Endodermal cell (in vitro differentiated cells): Measurements from ENCODE around the gene CYP46A1. TPM values are rescaled to one million over a fixed set of nuclear protein-coding genes. Genes with fewer than 3 reads are reported as not detected.

Experiments used
- DNase-seq: peaks from one replicate; pipeline ENCODE4 v3.0.0-alpha.2; 2017
- H3K27ac ChIP-seq: 2 replicates; pipeline ENCODE4 v1.5.1; 2013; ENCODE audit warnings: mild to moderate bottlenecking, low read depth, low read length, moderate library complexity
- H3K27me3 ChIP-seq: 2 replicates; pipeline ENCODE4 v1.6.1; 2013; ENCODE audit warnings: mild to moderate bottlenecking, low read length, moderate library complexity; ENCODE audit not compliant: insufficient read depth, control insufficient read depth, poor library complexity, severe bottlenecking
- H3K36me3 ChIP-seq: 2 replicates; pipeline ENCODE4 v1.7.0; 2013; ENCODE audit warnings: mild to moderate bottlenecking, low read length, moderate library complexity; ENCODE audit not compliant: control insufficient read depth, insufficient read depth
- H3K4me1 ChIP-seq: one replicate; pipeline ENCODE4 v1.7.0; 2013; ENCODE audit warnings: low read length; ENCODE audit not compliant: control insufficient read depth, insufficient read depth
- H3K4me3 ChIP-seq: 2 replicates; pipeline ENCODE4 v1.5.1; 2013; ENCODE audit warnings: mild to moderate bottlenecking, low read length, moderate library complexity
- H3K9ac ChIP-seq: 2 replicates; pipeline ENCODE4 v1.6.1; 2013; ENCODE audit warnings: mild to moderate bottlenecking, low read length, moderate library complexity; ENCODE audit not compliant: poor library complexity, severe bottlenecking; ENCODE audit errors: extremely low read depth
- H3K9me3 ChIP-seq: 2 replicates; pipeline ENCODE4 v1.6.1; 2013; ENCODE audit warnings: mild to moderate bottlenecking, low read length, moderate library complexity; ENCODE audit not compliant: control insufficient read depth
- H3K27ac Mint-ChIP-seq: 2 replicates; pipeline ENCODE4 v1.8.0; 2020; ENCODE audit warnings: mixed read lengths
- H3K27me3 Mint-ChIP-seq: 2 replicates; pipeline ENCODE4 v1.8.0; 2021; ENCODE audit warnings: mild to moderate bottlenecking, mixed read lengths; ENCODE audit not compliant: insufficient read depth
- H3K36me3 Mint-ChIP-seq: 2 replicates; pipeline ENCODE4 v1.8.0; 2020; ENCODE audit warnings: low read depth, mixed read lengths
- H3K4me1 Mint-ChIP-seq: 2 replicates; pipeline ENCODE4 v1.8.0; 2020; ENCODE audit warnings: mixed read lengths
- H3K4me3 Mint-ChIP-seq: 2 replicates; pipeline ENCODE4 v1.8.0; 2020; ENCODE audit warnings: mild to moderate bottlenecking, moderate library complexity, mixed read lengths
- H3K9me3 Mint-ChIP-seq: 2 replicates; pipeline ENCODE4 v1.8.0; 2020; ENCODE audit warnings: mild to moderate bottlenecking, mixed read lengths
- WGBS, 2 experiments: methylation state at CpG; one replicate each; pipeline versions ENCODE4 v1.1.5 to v1.1.7; 2013; ENCODE audit warnings: missing lambda C conversion rate in 2 of 2, mixed read lengths in 1 of 2; ENCODE audit not compliant: insufficient coverage in 1 of 2, insufficient read length in 1 of 2; 5-methylcytosine and 5-hydroxymethylcytosine counted together
- total RNA-seq, 2 donors: library from RNA; stranded (reverse); fragmentation: NEBNext Ultra II Directional in 1 of 2; extraction: Animal tissue kit (Norgen Biotek cat#: 25700) in 1 of 2; gene quantifications; 2 replicates in 1 of 2; 3 replicates in 1 of 2; pipeline ENCODE4 v1.2.1, GENCODE V29; 2021
- TF ChIP-seq, protein P1 (sequence below): fragments of 200-600 bp; sonication (generic); conservative IDR thresholded peaks from 2 replicates; pipeline ENCODE4 v1.5.0; 2021; ENCODE audit warnings: antibody characterized with exemption, mild to moderate bottlenecking

Gene CYP46A1
- total RNA-seq, 2 donors from 2014 or later, result 0.55 to 0.57 TPM

DNA sequence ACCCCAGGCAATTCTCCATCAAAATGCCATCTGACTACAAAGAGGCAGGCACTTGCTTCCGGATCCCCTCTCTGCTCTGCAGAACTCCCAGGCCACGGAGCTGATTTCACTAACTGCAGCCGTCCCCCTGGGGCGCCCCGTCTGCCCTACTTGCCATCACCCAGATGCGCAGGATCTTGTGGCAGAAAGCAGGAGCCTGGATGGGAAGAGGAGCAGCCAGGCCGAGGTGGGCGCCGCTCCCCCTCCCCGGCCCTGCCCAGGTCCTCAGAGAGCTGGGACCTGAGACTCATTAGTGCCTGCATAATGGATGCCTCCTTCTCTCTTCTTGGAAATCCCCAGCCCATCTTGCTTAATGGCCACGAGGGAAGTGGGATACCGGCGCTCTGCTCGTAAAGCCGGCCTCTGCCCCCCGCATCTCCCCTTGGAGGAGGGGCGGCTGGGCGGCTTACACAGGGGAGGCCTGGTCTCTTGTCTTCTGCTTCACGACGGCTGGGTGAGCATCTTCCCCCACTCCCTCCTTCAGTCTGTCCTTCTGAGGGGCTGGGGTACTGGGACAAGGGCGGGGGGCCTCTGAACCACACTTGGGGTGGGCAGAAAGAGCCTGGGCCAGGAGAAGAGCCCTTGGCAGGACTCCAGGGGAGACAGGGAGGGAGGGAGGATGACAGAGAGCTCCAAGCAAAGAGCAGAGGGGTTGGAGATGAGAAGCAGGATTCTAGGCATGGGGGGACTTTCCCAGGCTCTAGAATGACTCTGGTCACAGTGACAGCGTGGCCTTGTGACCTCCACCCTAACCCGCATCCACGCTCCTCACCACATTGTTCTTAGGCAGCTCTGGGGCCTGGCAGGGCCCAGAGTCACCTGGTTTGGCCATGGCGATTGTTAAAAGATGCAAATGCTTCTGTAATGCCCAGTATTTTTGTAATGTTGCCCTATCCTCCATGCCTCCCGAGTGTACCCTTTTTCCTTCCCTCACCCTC is 89.7 kb downstream of the CYP46A1 start:
- Histone ChIP-seq H3K9me3 (peaks cover 11% of the 10 kb centered on the region), H3K27ac (peak overlapping the region; percentile 70), H3K4me1 (no peaks in the 10 kb centered on the region), H3K9ac (no peak overlapping the region), H3K4me3 (no peak overlapping the region), H3K27me3 (no peaks in the 10 kb centered on the region), H3K36me3 (no peaks in the 10 kb centered on the region)
- no peaks in the 10 kb centered on the region for H3K36me3 Mint-ChIP-seq
- H3K4me3 Mint-ChIP-seq, result no peak overlapping the region
- peaks cover 7% of the 10 kb centered on the region for H3K9me3 Mint-ChIP-seq
- H3K27ac Mint-ChIP-seq, result no peak overlapping the region
- TF ChIP-seq, protein P1, sequence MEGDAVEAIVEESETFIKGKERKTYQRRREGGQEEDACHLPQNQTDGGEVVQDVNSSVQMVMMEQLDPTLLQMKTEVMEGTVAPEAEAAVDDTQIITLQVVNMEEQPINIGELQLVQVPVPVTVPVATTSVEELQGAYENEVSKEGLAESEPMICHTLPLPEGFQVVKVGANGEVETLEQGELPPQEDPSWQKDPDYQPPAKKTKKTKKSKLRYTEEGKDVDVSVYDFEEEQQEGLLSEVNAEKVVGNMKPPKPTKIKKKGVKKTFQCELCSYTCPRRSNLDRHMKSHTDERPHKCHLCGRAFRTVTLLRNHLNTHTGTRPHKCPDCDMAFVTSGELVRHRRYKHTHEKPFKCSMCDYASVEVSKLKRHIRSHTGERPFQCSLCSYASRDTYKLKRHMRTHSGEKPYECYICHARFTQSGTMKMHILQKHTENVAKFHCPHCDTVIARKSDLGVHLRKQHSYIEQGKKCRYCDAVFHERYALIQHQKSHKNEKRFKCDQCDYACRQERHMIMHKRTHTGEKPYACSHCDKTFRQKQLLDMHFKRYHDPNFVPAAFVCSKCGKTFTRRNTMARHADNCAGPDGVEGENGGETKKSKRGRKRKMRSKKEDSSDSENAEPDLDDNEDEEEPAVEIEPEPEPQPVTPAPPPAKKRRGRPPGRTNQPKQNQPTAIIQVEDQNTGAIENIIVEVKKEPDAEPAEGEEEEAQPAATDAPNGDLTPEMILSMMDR, result no peak
- H3K27me3 Mint-ChIP-seq, result peaks cover 26% of the 10 kb centered on the region
- 75 to 80% methylated on average over 12 to 26 of the region's 26 CpGs for whole genome bisulfite sequencing, 2 experiments
- DNase-seq, result peak; percentile 60
- H3K4me1 Mint-ChIP-seq, result peaks cover 8% of the 10 kb centered on the region

DNA sequence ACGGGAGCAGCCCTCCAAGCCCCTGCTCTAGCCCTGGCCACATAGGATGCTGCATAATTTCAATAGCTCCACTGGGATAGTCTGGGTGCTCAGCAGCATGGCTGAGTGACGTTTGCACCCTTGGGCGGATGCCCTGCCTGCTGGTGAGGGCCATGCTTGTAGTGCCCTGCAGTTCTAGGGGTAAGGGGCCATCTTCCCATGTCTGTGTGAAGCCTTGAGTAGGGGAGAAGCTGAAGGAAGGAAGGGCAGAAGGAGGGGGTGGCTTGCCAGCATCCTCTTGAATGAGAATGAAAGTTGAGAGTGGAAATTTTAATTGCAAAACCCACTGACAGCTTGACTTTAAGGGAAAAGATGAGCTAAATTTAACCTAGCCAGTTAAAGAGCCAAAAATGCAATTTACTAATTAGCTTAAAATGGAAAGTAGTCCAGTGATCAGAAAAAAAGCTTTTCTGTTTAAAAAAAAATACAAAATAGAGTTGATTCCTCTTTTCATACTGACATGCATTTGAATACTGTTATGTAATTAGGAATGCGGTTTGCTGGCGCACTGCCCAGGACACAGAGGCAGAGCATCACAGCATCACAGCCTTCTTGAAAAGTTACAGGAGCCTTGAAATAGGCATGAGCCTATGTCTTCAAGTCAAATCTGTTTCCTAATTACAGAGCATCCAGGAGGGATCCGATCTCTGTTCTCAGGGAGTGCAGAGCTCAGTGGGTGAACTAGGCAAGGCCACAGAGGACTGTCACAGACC is 90.6 kb downstream of the CYP46A1 start:
- H3K4me3 Mint-ChIP-seq, result no peak overlapping the region

DNA sequence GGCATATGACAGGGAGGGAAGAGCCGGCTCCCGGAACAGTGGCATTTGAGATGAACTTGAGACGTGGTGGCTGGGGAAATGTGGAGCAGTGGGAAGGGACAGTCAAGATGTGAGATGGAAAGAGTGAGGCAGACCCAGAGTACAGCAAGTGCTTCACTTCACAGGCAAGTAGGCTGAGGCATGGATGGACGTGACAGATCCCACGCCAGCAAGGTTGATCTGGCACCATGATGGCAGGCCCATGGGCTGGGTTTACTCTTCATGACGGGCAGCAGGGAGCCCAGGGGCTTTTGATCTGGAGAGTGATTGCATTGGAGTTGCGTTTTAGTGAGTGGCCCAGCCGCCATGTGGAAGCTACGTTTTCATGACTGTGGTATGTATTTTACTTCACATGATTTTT is 91.3 kb downstream of the CYP46A1 start:
- no peak overlapping the region for H3K27ac ChIP-seq
- H3K4me1 ChIP-seq, result no peaks in the 10 kb centered on the region
- H3K27me3 ChIP-seq, result no peaks in the 10 kb centered on the region
- WGBS, 2 experiments, result 91 to 93% methylated on average over 6 to 9 of the region's 9 CpGs
- Mint-ChIP-seq H3K27ac (no peak overlapping the region), H3K4me3 (no peak overlapping the region), H3K27me3 (peaks cover 38% of the 10 kb centered on the region), H3K36me3 (peaks cover 2% of the 10 kb centered on the region), H3K9me3 (peaks cover 10% of the 10 kb centered on the region), H3K4me1 (peaks cover 8% of the 10 kb centered on the region)
- H3K36me3 ChIP-seq, result no peaks in the 10 kb centered on the region
- TF ChIP-seq, protein P1, result no peak
- peaks cover 26% of the 10 kb centered on the region for H3K9me3 ChIP-seq
- no peak overlapping the region for H3K9ac ChIP-seq
- DNase-seq, result no peak
- H3K4me3 ChIP-seq, result no peak overlapping the region

More for the DNA sequence above, 90.6 kb downstream of the CYP46A1 start:
- no peak for DNase-seq
- no peak overlapping the region for H3K27ac ChIP-seq
- H3K27me3 ChIP-seq, result no peaks in the 10 kb centered on the region
- peaks cover 33% of the 10 kb centered on the region for H3K27me3 Mint-ChIP-seq
- no peaks in the 10 kb centered on the region for H3K36me3 ChIP-seq
- H3K4me3 ChIP-seq, result no peak overlapping the region
- H3K36me3 Mint-ChIP-seq, result peaks cover 2% of the 10 kb centered on the region
- TF ChIP-seq, protein P1, result no peak
- 84 to 90% methylated on average over 3 to 6 of the region's 6 CpGs for WGBS, 2 experiments
- no peak overlapping the region for H3K27ac Mint-ChIP-seq
- peaks cover 20% of the 10 kb centered on the region for H3K9me3 ChIP-seq
- peaks cover 10% of the 10 kb centered on the region for H3K9me3 Mint-ChIP-seq
- no peak overlapping the region for H3K9ac ChIP-seq
- peaks cover 8% of the 10 kb centered on the region for H3K4me1 Mint-ChIP-seq
- no peaks in the 10 kb centered on the region for H3K4me1 ChIP-seq

Other genes starting within 250 kb of the CYP46A1 start
- gene SETD3, start 203.4 kb upstream of the CYP46A1 start, total RNA-seq, result 10 to 100 TPM; 57.8 to 68.1 TPM
- 10 to 100 TPM; 71.5 to 77.1 TPM for gene CCNK, start 202.9 kb upstream of the CYP46A1 start, total RNA-seq
- gene CCDC85C, start 80.1 kb upstream of the CYP46A1 start, total RNA-seq, result 10 to 100 TPM; 32.8 to 45.8 TPM
- gene HHIPL1, start 39.2 kb upstream of the CYP46A1 start, total RNA-seq, result 1 to 10 TPM; 3.0 to 3.4 TPM
- 10 to 100 TPM; 25.0 to 31.4 TPM for gene EML1, start 109.1 kb downstream of the CYP46A1 start, total RNA-seq